ES-I3 (cell line): Measurements from ENCODE around the gene EMC10.

Experiments
- H3K36me3 ChIP-seq: 2 replicates; pipeline ENCODE4 v1.6.1; 2013; ENCODE audit warnings: mild to moderate bottlenecking, low read length, control low read depth, moderate library complexity; ENCODE audit not compliant: insufficient read depth
- H3K4me1 ChIP-seq: 2 replicates; pipeline ENCODE4 v1.6.1; 2013; ENCODE audit warnings: mild to moderate bottlenecking, control low read depth, low read length; ENCODE audit not compliant: insufficient read depth
- H3K9ac ChIP-seq: 2 replicates; pipeline ENCODE4 v1.6.1; 2013; ENCODE audit warnings: low read depth, mild to moderate bottlenecking, low read length, moderate library complexity
- H3K9me3 ChIP-seq: 2 replicates; pipeline ENCODE4 v1.6.1; 2013; ENCODE audit warnings: mild to moderate bottlenecking, low read length, moderate library complexity; ENCODE audit not compliant: control insufficient read depth, insufficient read depth

The EMC10 gene

DNA sequence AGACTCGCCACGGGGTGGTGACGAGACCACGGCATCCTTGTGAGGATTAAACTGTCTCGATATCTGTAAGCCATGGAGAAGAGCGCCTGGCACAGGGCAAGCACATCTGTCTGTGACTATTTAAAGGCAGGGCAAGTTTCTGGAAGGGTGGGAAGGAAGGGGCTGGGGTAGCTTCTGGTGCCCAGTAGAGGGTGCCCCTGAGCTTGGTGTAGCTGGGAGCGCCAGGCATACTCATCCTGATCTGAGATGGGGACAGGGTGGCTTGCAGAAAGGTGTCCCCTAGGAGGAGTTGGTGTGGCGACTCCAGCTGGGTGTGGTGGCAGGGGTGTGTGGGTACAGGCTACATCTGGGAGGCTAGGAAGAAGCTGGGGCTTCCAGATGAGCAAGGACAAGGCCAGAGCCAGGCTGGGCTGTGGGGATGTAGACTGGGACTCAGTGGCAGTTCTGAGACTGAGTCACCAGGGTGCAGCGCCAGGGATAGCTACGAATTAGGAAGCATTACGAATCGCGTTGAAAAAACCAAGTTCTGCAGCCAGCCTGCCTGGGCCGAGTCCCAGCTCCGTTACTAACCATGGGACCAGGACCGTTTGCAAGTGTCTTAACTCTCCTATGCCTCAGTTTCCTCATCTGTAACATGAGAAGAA is 60.5 kb downstream of the EMC10 start:
- H3K9me3 ChIP-seq: no peaks in the 10 kb centered on the region
- H3K9ac ChIP-seq: no peak overlapping the region
- H3K4me1 ChIP-seq: peaks cover under 1% of the 10 kb centered on the region; the same call in 1 of the 2 replicates
- H3K36me3 ChIP-seq: no peaks in the 10 kb centered on the region

DNA sequence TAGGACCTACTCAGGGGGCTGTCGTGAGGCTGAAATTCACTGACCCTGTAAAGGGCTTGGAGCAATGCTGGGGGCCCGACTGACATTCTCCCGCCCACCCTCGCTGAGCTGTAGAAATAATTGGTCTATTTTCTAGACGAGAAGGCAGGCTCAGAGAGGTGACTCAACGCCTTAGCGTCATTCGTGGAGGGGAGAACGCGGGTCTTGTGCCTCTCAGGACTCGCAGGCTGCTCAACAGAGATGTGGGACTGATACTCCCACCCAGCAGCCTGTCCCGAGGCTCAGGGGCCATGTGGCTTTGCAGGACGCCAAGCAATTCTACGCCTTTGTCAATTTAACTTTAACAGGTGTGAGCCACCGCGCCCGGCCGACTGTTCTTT is 61.0 kb downstream of the EMC10 start:
- no peaks in the 10 kb centered on the region for H3K9me3 ChIP-seq
- H3K36me3 ChIP-seq: no peaks in the 10 kb centered on the region
- peaks cover 3% of the 10 kb centered on the region; the same call in 1 of the 2 replicates for H3K4me1 ChIP-seq

DNA sequence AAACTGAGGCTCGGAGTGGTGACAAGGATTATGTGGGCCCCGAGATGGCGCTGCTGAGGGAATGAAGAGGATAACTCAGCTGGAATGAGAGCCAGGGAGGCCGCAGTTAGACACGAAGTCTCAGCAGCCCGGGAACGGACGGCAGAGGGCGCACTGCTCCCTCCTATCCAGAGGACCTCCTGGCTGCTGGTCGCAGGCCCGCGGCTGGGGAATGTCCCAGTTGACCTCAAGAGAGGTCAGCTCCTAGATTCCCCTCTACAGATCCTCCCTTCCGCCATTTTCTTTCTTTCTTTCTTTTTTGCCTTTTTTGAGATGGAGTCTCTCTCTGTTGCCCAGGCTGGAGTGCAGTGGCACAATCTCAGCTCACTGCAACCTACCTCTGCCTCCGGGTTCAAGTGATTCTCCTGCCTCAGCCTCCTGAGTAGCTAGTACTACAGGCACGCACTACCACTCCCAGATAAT is 61.5 kb downstream of the EMC10 start:
- Histone ChIP-seq H3K9ac (no peak overlapping the region), H3K9me3 (no peaks in the 10 kb centered on the region), H3K36me3 (no peaks in the 10 kb centered on the region), H3K4me1 (peaks cover 3% of the 10 kb centered on the region; the same call in 1 of the 2 replicates)

More for the DNA sequence above, 61.0 kb downstream of the EMC10 start:
- H3K9ac ChIP-seq: no peak overlapping the region
